ENCODE data around the gene SYNPO2.

SYNPO2 gene

GRCh38 chr4:119068529-119068962 is 179.9 kb downstream of the SYNPO2 start:
- no peak for DNase-seq (ENCODE audit: low spot score)

GRCh38 chr4:119070301-119070700 is 181.6 kb downstream of the SYNPO2 start:
- no peak for DNase-seq (ENCODE audit: low spot score)

- no peak for DNase-seq (ENCODE audit: low spot score)
Measured at GRCh38 chr4:119080721-119081541, 192.3 kb downstream of the SYNPO2 start.

- DNase-seq (ENCODE audit: low spot score), result no peak
Measured at GRCh38 chr4:119081542-119081859, 192.8 kb downstream of the SYNPO2 start.

- DNase-seq (ENCODE audit: low spot score), result no peak
Measured at GRCh38 chr4:119081943-119082342, 193.3 kb downstream of the SYNPO2 start.

GRCh38 chr4:119082661-119083060 is 194.0 kb downstream of the SYNPO2 start:
- no peak for DNase-seq (ENCODE audit: low spot score)

GRCh38 chr4:119084513-119084912 is 195.9 kb downstream of the SYNPO2 start:
- DNase-seq (ENCODE audit: low spot score), result no peak

GRCh38 chr4:119087121-119087520 is 198.5 kb downstream of the SYNPO2 start:
- DNase-seq (ENCODE audit: low spot score), result no peak

GRCh38 chr4:119087656-119088055 is 199.0 kb downstream of the SYNPO2 start:
- no peak for DNase-seq (ENCODE audit: low spot score)

GRCh38 chr4:119093042-119093827 is 204.6 kb downstream of the SYNPO2 start:
- DNase-seq (ENCODE audit: low spot score), result no peak

GRCh38 chr4:119097282-119097900 is 208.7 kb downstream of the SYNPO2 start:
- no peak for DNase-seq (ENCODE audit: low spot score)

- DNase-seq (ENCODE audit: low spot score), result no peak
Measured at GRCh38 chr4:119098306-119098705, 209.7 kb downstream of the SYNPO2 start.

GRCh38 chr4:119099227-119099810 is 210.7 kb downstream of the SYNPO2 start:
- no peak for DNase-seq (ENCODE audit: low spot score)

- DNase-seq (ENCODE audit: low spot score), result no peak
Measured at GRCh38 chr4:119100655-119101054, 212.0 kb downstream of the SYNPO2 start.

- no peak for DNase-seq (ENCODE audit: low spot score)
Measured at GRCh38 chr4:119103263-119103662, 214.6 kb downstream of the SYNPO2 start.

- no peak for DNase-seq (ENCODE audit: low spot score)
Measured at GRCh38 chr4:119104644-119105273, 216.1 kb downstream of the SYNPO2 start.

GRCh38 chr4:119105605-119106004 is 217.0 kb downstream of the SYNPO2 start:
- DNase-seq (ENCODE audit: low spot score), result no peak

- DNase-seq (ENCODE audit: low spot score), result no peak
Measured at GRCh38 chr4:119106036-119107000, 217.7 kb downstream of the SYNPO2 start.

- no peak for DNase-seq (ENCODE audit: low spot score)
Measured at GRCh38 chr4:119110121-119110520, 221.5 kb downstream of the SYNPO2 start.

All from activated CD4-positive, alpha-beta T cell treated with anti-CD3 and anti-CD28 coated beads, Interleukin-2, Interleukin-4, amounts not matched to agents 100 ng/mL and 50 ng/mL, durations not matched to agents 16 hours and 8 hours (primary cell).